K562 (cell line): ENCODE results near the gene RSPH6A. TPM values are rescaled to one million over a fixed set of nuclear protein-coding genes. Genes with fewer than 3 reads are reported as not detected.

Source experiments
- C11orf30 ChIP-seq: fragments of 450-650 bp; IDR thresholded peaks from 2 replicates; pipeline ENCODE4 v1.6.1; 2016; ENCODE audit warnings: low read depth, mild to moderate bottlenecking
- CSDE1 ChIP-seq, 2 experiments: fragments of 450-650 bp; IDR thresholded peaks; 2 replicates each; pipeline ENCODE4 v1.6.1; 2016; ENCODE audit warnings: mild to moderate bottlenecking in 1 of 2
- ETV1 ChIP-seq: fragments of 450-650 bp; conservative IDR thresholded peaks from 2 replicates; pipeline ENCODE4 v1.6.1; 2016; ENCODE audit warnings: missing genetic modification characterization, control low read depth, low read depth, missing compliant biosample characterization
- KDM2B ChIP-seq: fragments of 250-450 bp; sonication (Bioruptor Pico); IDR thresholded peaks from 2 replicates; pipeline ENCODE4 v1.8.0; 2021; ENCODE audit warnings: mild to moderate bottlenecking, moderate library complexity
- KDM5B ChIP-seq: fragments of 200-600 bp; sonication (generic); IDR thresholded peaks from 2 replicates; pipeline ENCODE4 v1.6.1; 2012; ENCODE audit warnings: low read depth, mild to moderate bottlenecking, moderate library complexity, low read length, control low read depth, inconsistent platforms; ENCODE audit not compliant: insufficient replicate concordance
- NELFE ChIP-seq: IDR thresholded peaks from 2 replicates; pipeline ENCODE4 v1.6.1; 2011; ENCODE audit warnings: mild to moderate bottlenecking; ENCODE audit not compliant: insufficient read depth, insufficient read length
- PCBP1 ChIP-seq: fragments of 200-400 bp; formaldehyde crosslinking; IDR thresholded peaks from 2 replicates; pipeline ENCODE4 v1.6.1; 2018; ENCODE audit warnings: mild to moderate bottlenecking, low read depth, low read length; ENCODE audit not compliant: poor library complexity, severe bottlenecking
- RBFOX2 ChIP-seq: fragments of 200-400 bp; formaldehyde crosslinking; IDR thresholded peaks from 2 replicates; pipeline ENCODE4 v1.6.1; 2017; ENCODE audit warnings: low read depth, mild to moderate bottlenecking, low read length, moderate library complexity
- SETDB1 ChIP-seq: IDR thresholded peaks from one replicate; pipeline ENCODE4 v1.6.1; 2012; ENCODE audit warnings: low read length, control low read depth, inconsistent platforms
- ZNF12 ChIP-seq: sonication (generic); formaldehyde crosslinking; IDR thresholded peaks from 2 replicates; pipeline ENCODE4 v1.4.0; 2020; ENCODE audit warnings: mild to moderate bottlenecking, missing genetic modification reagents
- ZNF3 ChIP-seq: fragments of 250-450 bp; sonication (Bioruptor Pico); IDR thresholded peaks from 2 replicates; pipeline ENCODE4 v1.5.0; 2021; ENCODE audit warnings: mild to moderate bottlenecking, moderate library complexity
- ZSCAN32 ChIP-seq: fragments of 450-650 bp; formaldehyde crosslinking; IDR thresholded peaks from 2 replicates; pipeline ENCODE4 v1.4.0; 2020; ENCODE audit warnings: mild to moderate bottlenecking, moderate library complexity
- polyA plus RNA-seq, 8 experiments: library from polyadenylated mRNA; depleted of rRNA in 4 of 8; stranded (reverse) in 5 of 8; unstranded in 3 of 8; fragments of >200 nt; fragmentation: Nextera tagmentation in 2 of 8; fragmentation: Illumina TruSeq in 1 of 8; extraction: Ambion mirVana in 2 of 8; extraction: Trizol in 1 of 8; gene quantifications; 2 replicates each; pipeline versions ENCODE4 v1.2.1 to v1.2.3, GENCODE V29; 2011 to 2014; ENCODE audit warnings: inconsistent platforms in 1 of 8, missing spikeins in 1 of 8
- total RNA-seq, 7 experiments: library from RNA; depleted of rRNA in 6 of 7; stranded (reverse); fragments of >200 nt in 6 of 7; fragmentation: Illumina TruSeq in 2 of 7; extraction: Trizol in 2 of 7; gene quantifications; 2 replicates each; pipeline versions ENCODE4 v1.2.1 to v1.2.3, GENCODE V29; 2011 to 2021; ENCODE audit warnings: low replicate concordance in 1 of 7
- TF ChIP-seq, protein P1 (sequence below): fragments of 250-450 bp; sonication (Bioruptor Pico); IDR thresholded peaks from 2 replicates; pipeline ENCODE4 v1.8.0; 2022; ENCODE audit warnings: moderate library complexity, mild to moderate bottlenecking, inconsistent platforms
- TF ChIP-seq, protein P2 (sequence below): fragments of 250-450 bp; sonication (Bioruptor Pico); IDR thresholded peaks from 2 replicates; pipeline ENCODE4 v1.5.0; 2021
- TF ChIP-seq, protein P3 (sequence below): fragments of 450-650 bp; IDR thresholded peaks from 2 replicates; pipeline ENCODE4 v1.6.1; 2016; ENCODE audit warnings: mild to moderate bottlenecking
- TF ChIP-seq, protein P4 (sequence below): sonication (generic); IDR thresholded peaks from 2 replicates; pipeline ENCODE4 v1.6.1; 2016
- TF ChIP-seq, protein P5 (sequence below): fragments of 250-450 bp; sonication (Bioruptor Pico); IDR thresholded peaks from 2 replicates; pipeline ENCODE4 v1.4.0; 2020; ENCODE audit warnings: mild to moderate bottlenecking

Gene RSPH6A
- total and polyA plus RNA-seq, 9 of the 15 experiments (the other 6 are each of a cell fraction or from before 2014, with no cell fraction given): 0.03 to 0.15 (median 0.07) TPM; not detected in 5

DNA sequence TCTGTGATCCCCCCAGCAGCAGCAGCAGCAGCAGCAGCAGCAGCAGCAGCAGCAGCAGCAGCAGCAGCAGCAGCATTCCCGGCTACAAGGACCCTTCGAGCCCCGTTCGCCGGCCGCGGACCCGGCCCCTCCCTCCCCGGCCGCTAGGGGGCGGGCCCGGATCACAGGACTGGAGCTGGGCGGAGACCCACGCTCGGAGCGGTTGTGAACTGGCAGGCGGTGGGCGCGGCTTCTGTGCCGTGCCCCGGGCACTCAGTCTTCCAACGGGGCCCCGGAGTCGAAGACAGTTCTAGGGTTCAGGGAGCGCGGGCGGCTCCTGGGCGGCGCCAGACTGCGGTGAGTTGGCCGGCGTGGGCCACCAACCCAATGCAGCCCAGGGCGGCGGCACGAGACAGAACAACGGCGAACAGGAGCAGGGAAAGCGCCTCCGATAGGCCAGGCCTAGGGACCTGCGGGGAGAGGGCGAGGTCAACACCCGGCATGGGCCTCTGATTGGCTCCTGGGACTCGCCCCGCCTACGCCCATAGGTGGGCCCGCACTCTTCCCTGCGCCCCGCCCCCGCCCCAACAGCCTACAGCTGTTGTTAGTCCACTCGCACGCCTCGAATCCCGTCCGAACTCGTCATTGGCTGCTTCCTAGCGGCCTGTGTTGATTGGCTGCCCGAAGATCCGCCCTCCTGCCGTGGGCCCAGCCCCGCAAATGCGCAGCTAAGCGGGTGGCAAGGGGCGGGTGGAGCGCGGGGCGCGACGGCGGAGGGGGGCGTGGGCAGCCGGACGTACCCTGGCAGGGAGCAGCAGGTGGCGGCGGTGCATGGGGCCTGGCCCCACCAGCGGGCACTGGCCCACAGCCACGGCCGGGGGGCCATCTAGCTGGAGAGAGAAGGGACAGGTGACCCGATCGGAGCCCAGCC, 44.7 kb downstream of the RSPH6A start (continued):
- TF ChIP-seq, protein P1, sequence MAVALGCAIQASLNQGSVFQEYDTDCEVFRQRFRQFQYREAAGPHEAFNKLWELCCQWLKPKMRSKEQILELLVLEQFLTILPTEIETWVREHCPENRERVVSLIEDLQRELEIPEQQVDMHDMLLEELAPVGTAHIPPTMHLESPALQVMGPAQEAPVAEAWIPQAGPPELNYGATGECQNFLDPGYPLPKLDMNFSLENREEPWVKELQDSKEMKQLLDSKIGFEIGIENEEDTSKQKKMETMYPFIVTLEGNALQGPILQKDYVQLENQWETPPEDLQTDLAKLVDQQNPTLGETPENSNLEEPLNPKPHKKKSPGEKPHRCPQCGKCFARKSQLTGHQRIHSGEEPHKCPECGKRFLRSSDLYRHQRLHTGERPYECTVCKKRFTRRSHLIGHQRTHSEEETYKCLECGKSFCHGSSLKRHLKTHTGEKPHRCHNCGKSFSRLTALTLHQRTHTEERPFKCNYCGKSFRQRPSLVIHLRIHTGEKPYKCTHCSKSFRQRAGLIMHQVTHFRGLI (CRISPR knock-in tag): no peak
- no peak for TF ChIP-seq NELFE
- TF ChIP-seq, protein P2, sequence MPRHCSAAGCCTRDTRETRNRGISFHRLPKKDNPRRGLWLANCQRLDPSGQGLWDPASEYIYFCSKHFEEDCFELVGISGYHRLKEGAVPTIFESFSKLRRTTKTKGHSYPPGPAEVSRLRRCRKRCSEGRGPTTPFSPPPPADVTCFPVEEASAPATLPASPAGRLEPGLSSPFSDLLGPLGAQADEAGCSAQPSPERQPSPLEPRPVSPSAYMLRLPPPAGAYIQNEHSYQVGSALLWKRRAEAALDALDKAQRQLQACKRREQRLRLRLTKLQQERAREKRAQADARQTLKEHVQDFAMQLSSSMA (CRISPR knock-in tag): peak; percentile 79; the same call in 1 of the 2 replicates
- TF ChIP-seq PCBP1: peak; percentile 98
- 0 out of 2 replicates have a peak, but pooled peaks have one; percentile 26 for TF ChIP-seq ETV1 (tag)
- TF ChIP-seq CSDE1 (IDR thresholded peaks at IDR 0.05): no peak
- no peak for TF ChIP-seq SETDB1
- TF ChIP-seq, protein P3, sequence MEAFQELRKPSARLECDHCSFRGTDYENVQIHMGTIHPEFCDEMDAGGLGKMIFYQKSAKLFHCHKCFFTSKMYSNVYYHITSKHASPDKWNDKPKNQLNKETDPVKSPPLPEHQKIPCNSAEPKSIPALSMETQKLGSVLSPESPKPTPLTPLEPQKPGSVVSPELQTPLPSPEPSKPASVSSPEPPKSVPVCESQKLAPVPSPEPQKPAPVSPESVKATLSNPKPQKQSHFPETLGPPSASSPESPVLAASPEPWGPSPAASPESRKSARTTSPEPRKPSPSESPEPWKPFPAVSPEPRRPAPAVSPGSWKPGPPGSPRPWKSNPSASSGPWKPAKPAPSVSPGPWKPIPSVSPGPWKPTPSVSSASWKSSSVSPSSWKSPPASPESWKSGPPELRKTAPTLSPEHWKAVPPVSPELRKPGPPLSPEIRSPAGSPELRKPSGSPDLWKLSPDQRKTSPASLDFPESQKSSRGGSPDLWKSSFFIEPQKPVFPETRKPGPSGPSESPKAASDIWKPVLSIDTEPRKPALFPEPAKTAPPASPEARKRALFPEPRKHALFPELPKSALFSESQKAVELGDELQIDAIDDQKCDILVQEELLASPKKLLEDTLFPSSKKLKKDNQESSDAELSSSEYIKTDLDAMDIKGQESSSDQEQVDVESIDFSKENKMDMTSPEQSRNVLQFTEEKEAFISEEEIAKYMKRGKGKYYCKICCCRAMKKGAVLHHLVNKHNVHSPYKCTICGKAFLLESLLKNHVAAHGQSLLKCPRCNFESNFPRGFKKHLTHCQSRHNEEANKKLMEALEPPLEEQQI: no peak
- peak; percentile 84 for TF ChIP-seq RBFOX2
- no peak for TF ChIP-seq KDM5B
- TF ChIP-seq, protein P4, sequence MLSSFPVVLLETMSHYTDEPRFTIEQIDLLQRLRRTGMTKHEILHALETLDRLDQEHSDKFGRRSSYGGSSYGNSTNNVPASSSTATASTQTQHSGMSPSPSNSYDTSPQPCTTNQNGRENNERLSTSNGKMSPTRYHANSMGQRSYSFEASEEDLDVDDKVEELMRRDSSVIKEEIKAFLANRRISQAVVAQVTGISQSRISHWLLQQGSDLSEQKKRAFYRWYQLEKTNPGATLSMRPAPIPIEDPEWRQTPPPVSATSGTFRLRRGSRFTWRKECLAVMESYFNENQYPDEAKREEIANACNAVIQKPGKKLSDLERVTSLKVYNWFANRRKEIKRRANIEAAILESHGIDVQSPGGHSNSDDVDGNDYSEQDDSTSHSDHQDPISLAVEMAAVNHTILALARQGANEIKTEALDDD: no peak
- TF ChIP-seq, protein P5, sequence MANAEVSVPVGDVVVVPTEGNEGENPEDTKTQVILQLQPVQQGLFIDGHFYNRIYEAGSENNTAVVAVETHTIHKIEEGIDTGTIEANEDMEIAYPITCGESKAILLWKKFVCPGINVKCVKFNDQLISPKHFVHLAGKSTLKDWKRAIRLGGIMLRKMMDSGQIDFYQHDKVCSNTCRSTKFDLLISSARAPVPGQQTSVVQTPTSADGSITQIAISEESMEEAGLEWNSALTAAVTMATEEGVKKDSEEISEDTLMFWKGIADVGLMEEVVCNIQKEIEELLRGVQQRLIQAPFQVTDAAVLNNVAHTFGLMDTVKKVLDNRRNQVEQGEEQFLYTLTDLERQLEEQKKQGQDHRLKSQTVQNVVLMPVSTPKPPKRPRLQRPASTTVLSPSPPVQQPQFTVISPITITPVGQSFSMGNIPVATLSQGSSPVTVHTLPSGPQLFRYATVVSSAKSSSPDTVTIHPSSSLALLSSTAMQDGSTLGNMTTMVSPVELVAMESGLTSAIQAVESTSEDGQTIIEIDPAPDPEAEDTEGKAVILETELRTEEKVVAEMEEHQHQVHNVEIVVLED (CRISPR knock-in tag): no peak
- no peak for TF ChIP-seq ZNF12 (CRISPR knock-in tag)
- TF ChIP-seq ZSCAN32 (CRISPR knock-in tag): peak; percentile 30; the same call in 1 of the 2 replicates
- TF ChIP-seq C11orf30: peak; percentile 40
- TF ChIP-seq KDM2B (CRISPR knock-in tag): peak; percentile 68; the same call in 1 of the 2 replicates
- no peak for TF ChIP-seq ZNF3 (CRISPR knock-in tag)
